ENCODE results near the gene TPST1.
"Not testable (repeated sequence)": the region's sequence is repeated elsewhere in the genome, so short reads cannot be mapped to it uniquely, and the experiment has no call there.

Gene TPST1

GRCh38 chr7:66333443-66333842, 128.3 kb downstream of the TPST1 start:
- no peak for DNase-seq (ENCODE audit: low read depth)

- no peak for DNase-seq (ENCODE audit: low read depth)
Measured at GRCh38 chr7:66335318-66335717, 130.2 kb downstream of the TPST1 start.

GRCh38 chr7:66336760-66337159, 131.6 kb downstream of the TPST1 start:
- no peak for DNase-seq (ENCODE audit: low read depth)

DNA sequence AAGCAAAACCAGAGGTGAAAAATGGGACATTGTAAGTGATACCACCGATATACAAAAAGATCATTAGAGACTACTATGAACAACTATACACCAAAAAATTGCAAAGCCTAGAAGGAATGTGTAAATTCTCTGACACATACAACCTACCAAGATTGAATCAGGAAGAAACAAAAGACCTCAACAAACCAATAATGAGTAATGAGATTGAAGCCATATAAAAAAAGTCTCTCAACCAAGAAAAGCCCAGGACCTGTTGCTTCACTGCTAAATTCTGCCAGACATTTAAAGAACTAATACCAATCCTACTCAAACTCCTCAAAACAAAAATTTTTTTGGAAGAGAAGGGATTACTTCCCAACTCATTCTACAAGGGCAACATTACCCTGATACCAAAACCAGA, 134.0 kb downstream of the TPST1 start:
- DNase-seq (ENCODE audit: low read depth): no peak

DNA sequence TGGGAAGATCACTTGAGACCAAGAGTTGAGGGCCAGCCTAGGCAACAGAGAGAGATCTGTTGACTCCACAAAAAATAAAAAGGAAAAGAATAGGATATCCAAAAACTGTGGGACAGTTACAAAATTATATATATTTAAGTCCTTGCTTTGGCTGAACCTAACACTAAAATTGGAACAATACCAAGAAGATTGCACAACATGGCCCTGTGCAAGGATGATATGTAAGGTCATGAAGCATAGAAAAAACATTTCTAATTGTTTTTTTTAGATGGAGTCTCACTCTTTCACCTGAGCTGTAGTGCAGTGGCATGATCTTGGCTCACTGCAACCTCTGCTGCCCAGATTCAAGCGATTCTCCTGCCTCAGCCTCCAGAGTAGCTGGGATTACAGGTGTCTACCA, 139.0 kb downstream of the TPST1 start:
- DNase-seq (ENCODE audit: low read depth): no peak

GRCh38 chr7:66348531-66348930, 143.4 kb downstream of the TPST1 start:
- DNase-seq (ENCODE audit: low read depth): no peak

DNA sequence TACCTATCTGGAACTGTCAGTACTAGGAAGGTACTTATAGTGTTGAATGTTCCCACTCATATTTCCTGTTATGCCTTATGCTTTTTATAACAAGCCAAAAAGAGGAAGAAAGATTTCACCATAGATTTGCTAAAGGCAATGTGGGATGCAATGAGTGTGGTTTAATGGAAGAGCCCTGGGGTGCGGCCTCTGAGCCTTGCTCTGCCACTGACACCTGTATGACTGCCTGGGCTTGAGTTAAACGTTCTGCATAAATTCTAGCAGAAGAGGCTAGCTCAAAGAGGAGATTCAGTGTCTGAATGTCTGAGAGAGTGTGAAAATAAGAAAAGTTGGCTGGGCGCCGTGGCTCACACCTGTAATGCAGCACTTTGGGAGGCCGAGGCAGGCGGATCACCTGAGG, 143.8 kb downstream of the TPST1 start:
- no peak for DNase-seq (ENCODE audit: low read depth)

DNA sequence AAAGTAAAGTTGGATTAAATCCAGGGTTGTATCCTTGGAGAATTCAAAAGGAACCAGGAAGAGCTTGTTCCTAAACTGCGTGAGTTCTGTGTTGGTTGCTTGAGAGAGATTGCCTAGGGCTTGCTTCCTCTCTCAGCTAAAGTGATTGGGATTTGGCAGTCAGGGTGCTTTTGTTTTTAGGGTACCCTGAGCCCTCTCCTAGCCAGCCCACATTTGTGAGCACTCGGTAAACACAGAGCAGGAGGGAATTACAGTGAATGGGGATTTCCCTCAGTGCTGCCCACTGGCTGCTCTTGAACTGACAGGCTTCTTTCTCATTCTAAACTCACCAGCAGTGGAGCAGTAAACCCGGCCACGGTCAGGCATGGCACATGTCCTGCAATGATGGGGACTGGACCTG, 146.9 kb downstream of the TPST1 start:
- DNase-seq (ENCODE audit: low read depth): no peak

DNA sequence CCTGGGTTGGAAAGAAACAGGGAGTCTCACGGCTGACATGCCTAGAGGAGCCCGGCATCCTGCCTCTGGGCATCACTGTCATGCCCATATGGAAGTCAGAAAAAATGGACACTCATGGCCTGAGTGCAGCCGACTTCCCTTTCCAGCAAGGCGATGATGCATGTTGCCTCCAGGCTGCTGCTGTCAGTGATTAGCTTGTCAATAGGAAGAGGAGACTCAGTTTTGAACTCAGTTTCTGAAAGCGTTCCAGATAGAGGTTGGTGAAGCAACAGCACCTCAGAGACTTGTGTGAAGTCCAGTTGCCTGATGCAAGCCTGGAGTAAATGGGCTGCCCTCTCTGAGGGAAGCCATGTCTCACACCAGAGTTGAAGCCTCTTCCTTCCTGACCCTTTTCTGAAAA, 148.4 kb downstream of the TPST1 start:
- DNase-seq (ENCODE audit: low read depth): no peak

DNA sequence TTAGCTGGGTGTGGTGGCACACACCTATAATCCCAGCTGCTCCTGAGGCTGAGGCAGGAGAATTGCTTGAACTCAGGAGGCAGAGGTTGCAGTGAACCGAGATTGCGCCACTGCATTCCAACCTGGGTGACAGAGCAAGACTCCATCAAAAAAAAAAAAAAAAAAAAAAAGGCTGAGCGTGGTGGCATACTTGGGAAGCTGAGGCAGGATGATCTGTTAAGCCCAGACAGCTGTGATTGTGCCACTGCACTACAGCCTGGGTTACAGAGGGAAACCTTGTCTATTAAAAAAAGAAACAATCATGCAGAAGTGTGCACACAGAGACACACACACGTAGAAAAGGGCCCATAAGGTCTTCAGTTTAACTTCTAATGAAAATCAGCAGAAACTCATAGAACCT, 150.6 kb downstream of the TPST1 start:
- no peak for DNase-seq (ENCODE audit: low read depth)

DNA sequence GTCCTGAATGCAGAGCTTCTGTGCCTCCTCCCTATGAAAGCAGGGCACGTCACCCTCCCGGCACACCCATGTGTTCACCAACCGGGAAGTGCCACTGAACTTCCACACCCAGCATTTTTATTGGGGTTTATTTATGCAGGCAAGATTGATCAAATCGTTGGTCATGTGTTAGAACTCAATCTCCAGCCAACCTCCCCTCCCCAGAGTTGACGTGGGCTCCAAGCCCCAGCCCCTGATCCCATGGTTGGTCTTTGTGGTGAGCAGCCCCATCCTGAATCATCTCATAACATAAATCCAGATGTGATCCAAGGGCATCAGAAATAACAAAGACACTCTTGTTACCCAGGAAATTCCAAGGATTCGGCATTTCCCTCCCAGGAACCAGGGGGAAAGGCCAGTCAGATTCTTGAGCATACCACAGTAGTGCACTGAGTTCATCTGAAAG, 151.2 kb downstream of the TPST1 start:
- DNase-seq (ENCODE audit: low read depth): no peak

- no peak for DNase-seq (ENCODE audit: low read depth)
Measured at GRCh38 chr7:66357087-66357486, 152.0 kb downstream of the TPST1 start.

- no peak for DNase-seq (ENCODE audit: low read depth)
Measured at GRCh38 chr7:66359656-66360211, 154.6 kb downstream of the TPST1 start.

- no peak for DNase-seq (ENCODE audit: low read depth)
Measured at GRCh38 chr7:66362136-66362535, 157.0 kb downstream of the TPST1 start.

DNA sequence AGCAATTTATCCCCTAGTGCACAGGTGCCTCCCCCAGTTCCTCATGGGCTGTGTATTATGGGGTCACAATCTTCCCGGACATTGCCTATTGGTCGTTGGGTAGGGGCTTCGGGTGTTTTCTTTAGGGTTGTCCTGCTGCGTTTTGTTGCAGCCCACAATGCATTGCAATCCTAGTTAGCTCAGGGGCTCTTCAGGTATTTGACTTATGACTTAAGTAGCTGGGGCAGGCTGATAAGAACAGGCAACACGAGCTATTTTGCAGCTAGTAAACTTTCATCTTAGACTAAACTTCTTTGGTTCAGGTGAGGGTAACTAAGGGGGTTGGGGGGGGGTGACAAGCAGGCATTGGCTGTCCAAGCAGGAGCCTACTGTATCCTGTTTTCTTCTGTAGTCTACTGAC, 158.5 kb downstream of the TPST1 start:
- DNase-seq (ENCODE audit: low read depth): no peak

- DNase-seq (ENCODE audit: low read depth): not testable (repeated sequence)
Measured at GRCh38 chr7:66365031-66365430, 159.9 kb downstream of the TPST1 start.

DNA sequence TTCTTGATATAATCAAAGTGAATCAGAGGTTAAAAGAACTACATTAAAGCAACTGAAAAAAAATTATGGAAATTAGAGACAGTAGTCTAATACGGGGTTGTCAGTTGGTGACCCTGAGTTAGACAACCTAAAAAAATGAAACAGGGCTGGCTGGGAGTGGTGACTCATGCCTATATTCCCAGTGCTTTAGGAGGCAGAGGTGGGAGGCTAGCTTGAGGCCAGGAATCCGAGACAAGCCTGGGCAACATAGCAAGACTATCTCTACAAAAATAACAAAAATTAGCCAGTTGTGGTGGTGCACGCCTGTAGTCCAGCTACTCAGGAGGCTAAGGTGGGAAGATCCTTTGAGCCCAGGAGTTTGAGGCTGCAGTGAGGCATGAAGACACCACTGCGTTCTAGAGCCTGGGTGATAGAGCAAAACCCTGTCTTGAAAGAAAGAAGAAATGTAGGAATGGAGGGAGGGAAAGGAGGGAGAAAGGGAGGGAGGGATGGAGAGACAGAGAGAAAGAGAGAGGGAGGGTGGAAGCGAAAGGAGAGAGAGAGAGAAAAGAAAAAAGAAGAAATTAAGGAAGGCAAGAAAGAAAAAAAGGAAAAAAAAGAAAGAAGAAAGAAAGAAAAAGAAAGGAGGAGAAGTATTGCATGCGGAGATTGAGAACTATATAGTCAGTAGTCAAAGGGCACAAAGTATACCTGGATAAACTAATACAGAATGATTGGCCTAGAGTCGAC, 166.1 kb downstream of the TPST1 start:
- no peak for DNase-seq (ENCODE audit: low read depth)

GRCh38 chr7:66374141-66374840, 169.2 kb downstream of the TPST1 start:
- peak; percentile 35 for DNase-seq (ENCODE audit: low read depth)

DNA sequence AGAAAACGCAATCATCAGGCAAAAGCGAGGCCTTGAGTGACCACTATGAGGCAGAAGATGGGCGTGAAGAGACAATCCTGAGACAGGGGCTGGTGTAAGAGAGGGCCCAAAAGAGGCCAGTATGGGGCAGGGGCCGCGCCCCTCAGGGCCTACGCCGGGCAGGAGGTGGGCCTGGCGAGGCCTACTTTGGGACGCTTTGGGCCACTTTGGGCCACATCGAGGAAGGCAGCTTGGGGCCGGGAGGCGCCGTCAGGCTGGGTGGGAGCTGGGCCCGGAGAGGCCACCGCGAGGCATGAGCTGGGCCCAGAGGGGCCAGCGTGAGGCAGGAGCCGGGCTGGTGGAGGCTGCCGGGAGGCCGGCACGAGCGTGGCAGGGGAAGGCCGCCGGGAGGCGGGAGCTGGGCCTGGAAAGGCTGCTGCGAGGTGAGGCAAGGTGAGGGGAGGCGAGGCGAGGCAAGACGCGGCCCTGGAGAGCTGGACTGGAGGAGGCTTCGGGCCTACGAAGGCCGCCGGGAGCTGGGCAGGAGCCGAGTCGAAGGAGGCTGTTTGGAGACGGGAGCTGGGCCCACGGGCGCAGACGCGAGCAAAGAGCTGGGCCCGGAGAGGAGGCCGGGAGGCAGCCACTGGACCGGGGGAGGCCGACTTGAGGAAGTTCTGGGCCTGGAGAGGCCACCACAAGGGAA, 171.3 kb downstream of the TPST1 start:
- no peak for DNase-seq (ENCODE audit: low read depth)

DNA sequence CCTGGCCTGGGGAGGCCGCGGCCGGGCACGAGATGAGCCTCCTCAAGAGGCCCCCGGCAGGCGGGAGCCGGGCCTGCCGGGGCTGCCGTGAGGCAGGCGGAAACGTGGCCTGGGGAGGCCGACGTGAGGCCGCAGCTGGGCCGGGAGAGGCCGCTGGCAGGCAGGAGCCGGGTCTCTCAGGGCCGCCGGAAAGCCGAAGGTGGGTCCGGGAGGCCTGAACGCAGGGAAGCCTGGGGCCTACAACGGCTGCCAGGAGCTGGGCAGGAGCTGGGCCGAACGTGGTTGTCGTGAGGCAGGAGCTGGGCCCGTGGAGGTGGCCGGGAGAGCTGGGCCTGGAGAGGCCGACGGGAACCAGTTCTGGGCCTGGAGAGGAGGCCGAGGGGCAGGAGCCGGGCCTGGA, 171.9 kb downstream of the TPST1 start:
- DNase-seq (ENCODE audit: low read depth): no peak

GRCh38 chr7:66377714-66378113, 172.6 kb downstream of the TPST1 start:
- DNase-seq (ENCODE audit: low read depth): no peak

DNA sequence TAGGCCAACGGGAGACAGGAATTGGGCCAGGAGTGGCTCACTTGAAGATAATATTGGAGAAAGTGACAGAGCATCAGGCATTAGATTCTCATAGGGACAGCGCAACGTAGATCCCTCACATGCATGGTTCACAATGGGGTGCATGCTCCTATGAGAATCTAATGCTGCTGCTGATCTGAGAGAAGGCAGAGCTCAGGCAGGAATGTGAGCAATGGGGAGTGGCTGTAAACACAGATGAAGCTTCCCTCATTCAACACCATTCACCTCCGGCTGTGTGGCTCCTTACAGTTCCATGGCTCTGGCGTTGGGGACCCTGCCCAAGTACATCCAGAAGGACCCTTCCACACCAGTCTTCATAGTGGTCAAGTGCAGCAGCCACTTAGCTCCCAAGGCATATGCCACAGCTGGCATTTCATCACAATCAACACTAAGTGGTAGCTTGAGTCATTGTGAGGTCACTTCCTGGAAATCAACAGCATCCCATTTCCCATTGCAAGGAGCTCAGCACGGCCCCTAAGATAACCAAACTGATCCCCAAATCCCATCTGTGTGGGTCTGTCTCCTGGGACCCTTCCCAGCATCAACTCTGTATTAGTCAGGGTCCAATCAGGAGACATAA, 174.5 kb downstream of the TPST1 start:
- DNase-seq (ENCODE audit: low read depth): no peak

All from CMK (cell line).